H1 (cell line): ENCODE results near the gene LSM4. TPM values are rescaled to one million over a fixed set of nuclear protein-coding genes. Genes with fewer than 3 reads are reported as not detected.
A peak's percentile ranks its signal among the peaks of the same experiment; 100 is the strongest.

ENCODE experiments used
- CTCF ChIA-PET: fragments of 300-600 bp; sonication (Branson Sonifier 250); formaldehyde crosslinking; loops from one replicate; lab custom pipeline; 2021; ENCODE audit not compliant: partially characterized antibody; lab: Charles Lee
- POLR2A ChIA-PET: fragments of 300-600 bp; sonication (Branson Sonifier 250); formaldehyde crosslinking; loops from one replicate; lab custom pipeline; 2021; ENCODE audit warnings: inconsistent platforms; ENCODE audit not compliant: partially characterized antibody; lab: Charles Lee
- DNase-seq, 2 experiments: peaks; one replicate each; pipeline versions ENCODE4 v3.0.0 to v3.0.0-alpha.2; 2010 to 2022; ENCODE audit warnings: low spot score in 2 of 2, low read depth in 1 of 2, mixed read lengths in 1 of 2
- FAIRE-seq: peaks from 2 replicates; lab custom pipeline; 2011; peaks lifted over from hg19 to GRCh38; lab: Jason Lieb, UNC
- H2AFZ ChIP-seq: 2 replicates; pipeline ENCODE4 v1.8.1; 2012; ENCODE audit warnings: low read length, inconsistent platforms
- H2AK5ac ChIP-seq: 2 replicates; pipeline ENCODE4 v1.6.1; 2013; ENCODE audit warnings: low read depth, low read length
- H2BK120ac ChIP-seq: replicated peaks from 2 replicates; pipeline ENCODE3; 2013; ENCODE audit warnings: low read depth, low read length, inconsistent platforms
- H2BK12ac ChIP-seq: 2 replicates; pipeline ENCODE4 v1.6.1; 2013; ENCODE audit warnings: low read depth, low read length
- H2BK15ac ChIP-seq: 2 replicates; pipeline ENCODE4 v1.6.1; 2013; ENCODE audit warnings: low read length
- H2BK20ac ChIP-seq: 2 replicates; pipeline ENCODE4 v1.6.1; 2013; ENCODE audit warnings: low read length
- H2BK5ac ChIP-seq: 2 replicates; pipeline ENCODE4 v1.6.1; 2013; ENCODE audit warnings: low read depth, low read length
- H3K14ac ChIP-seq: 2 replicates; pipeline ENCODE4 v1.6.1; 2013; ENCODE audit warnings: inconsistent platforms; ENCODE audit not compliant: insufficient read length
- H3K18ac ChIP-seq: 2 replicates; pipeline ENCODE4 v1.6.1; 2013; ENCODE audit warnings: low read length; ENCODE audit errors: extremely low read depth
- H3K23ac ChIP-seq: 2 replicates; pipeline ENCODE4 v1.6.1; 2013; ENCODE audit warnings: inconsistent platforms; ENCODE audit not compliant: insufficient read length
- H3K23me2 ChIP-seq: 2 replicates; pipeline ENCODE4 v1.6.1; 2013; ENCODE audit warnings: low read depth, low read length
- H3K27ac ChIP-seq: 2 replicates; pipeline ENCODE4 v1.6.1; 2011; ENCODE audit warnings: low read depth, low read length, inconsistent platforms
- H3K27me3 ChIP-seq, 4 experiments: replicated peaks in 1 of 4; 1 replicate in 1 of 4; 2 replicates in 3 of 4; pipeline versions ENCODE4 v1.6.1 to v1.8.1; 2011 to 2013; ENCODE audit warnings: low read length in 3 of 4, mild to moderate bottlenecking in 3 of 4, inconsistent platforms in 2 of 4, mixed read lengths in 2 of 4, moderate library complexity in 1 of 4; ENCODE audit not compliant: control insufficient read depth in 3 of 4, insufficient read depth in 3 of 4; ENCODE audit errors: extremely low read depth in 1 of 4
- H3K36me3 ChIP-seq, 4 experiments: 2 replicates each; pipeline versions ENCODE4 v1.6.1 to v1.8.1; 2011 to 2013; ENCODE audit warnings: mild to moderate bottlenecking in 4 of 4, low read length in 3 of 4, moderate library complexity in 2 of 4, control low read depth in 1 of 4, inconsistent platforms in 1 of 4; ENCODE audit not compliant: insufficient read depth in 4 of 4, control insufficient read depth in 2 of 4
- H3K4ac ChIP-seq: replicated peaks from 2 replicates; pipeline ENCODE3; 2013; ENCODE audit warnings: low read length, low read depth, mixed read lengths, inconsistent platforms; ENCODE audit not compliant: insufficient read length
- H3K4me1 ChIP-seq, 4 experiments: replicated peaks in 1 of 4; 1 replicate in 1 of 4; 2 replicates in 3 of 4; pipeline versions ENCODE4 v1.6.1 to v1.8.1; 2011 to 2013; ENCODE audit warnings: low read length in 3 of 4, inconsistent platforms in 2 of 4, mixed read lengths in 1 of 4; ENCODE audit not compliant: insufficient read depth in 4 of 4, control insufficient read depth in 3 of 4
- H3K4me2 ChIP-seq, 2 experiments: 2 replicates each; pipeline versions ENCODE4 v1.6.1 to v1.8.1; 2011 to 2013; ENCODE audit warnings: low read depth in 2 of 2, low read length in 2 of 2, control low read depth in 1 of 2, inconsistent platforms in 1 of 2, mild to moderate bottlenecking in 1 of 2; ENCODE audit not compliant: insufficient read depth in 1 of 2
- H3K4me3 ChIP-seq, 4 experiments: fragments of 200-600, 300-600 bp in 1 of 4; sonication (generic), shearing (Covaris generic), sonication (Bioruptor Twin) in 1 of 4; 2 replicates each; pipeline versions ENCODE4 v1.5.1 to v1.8.1; 2011 to 2016; ENCODE audit warnings: low read length in 4 of 4, low read depth in 3 of 4, control low read depth in 2 of 4, inconsistent platforms in 2 of 4, mild to moderate bottlenecking in 2 of 4, mixed read lengths in 1 of 4, moderate library complexity in 1 of 4; ENCODE audit not compliant: insufficient read depth in 2 of 4; ENCODE audit errors: extremely low read depth in 1 of 4
- H3K56ac ChIP-seq: replicated peaks from 2 replicates; pipeline ENCODE3; 2013; ENCODE audit warnings: low read depth, mild to moderate bottlenecking, mixed read lengths, low read length, inconsistent platforms; ENCODE audit not compliant: insufficient read length
- H3K79me1 ChIP-seq: 2 replicates; pipeline ENCODE4 v1.6.1; 2013; ENCODE audit warnings: low read depth, low read length, control low read depth
- H3K79me2 ChIP-seq, 2 experiments: 2 replicates each; pipeline versions ENCODE4 v1.6.1 to v1.8.1; 2012 to 2013; ENCODE audit warnings: low read length in 2 of 2, mild to moderate bottlenecking in 2 of 2, inconsistent platforms in 1 of 2; ENCODE audit not compliant: insufficient read depth in 2 of 2, control insufficient read depth in 1 of 2
- H3K9ac ChIP-seq, 4 experiments: replicated peaks in 1 of 4; 1 replicate in 1 of 4; 2 replicates in 3 of 4; pipeline versions ENCODE4 v1.6.1 to v1.8.1; 2011 to 2013; ENCODE audit warnings: low read depth in 3 of 4, low read length in 3 of 4, control low read depth in 2 of 4, mild to moderate bottlenecking in 2 of 4, moderate library complexity in 2 of 4, inconsistent platforms in 1 of 4; ENCODE audit errors: extremely low read depth in 1 of 4
- H3K9me3 ChIP-seq, 2 experiments: 2 replicates each; pipeline versions ENCODE4 v1.6.1 to v1.8.1; 2012 to 2013; ENCODE audit warnings: mild to moderate bottlenecking in 2 of 2, moderate library complexity in 2 of 2, control low read depth in 1 of 2, inconsistent platforms in 1 of 2, low read depth in 1 of 2, low read length in 1 of 2, mixed read lengths in 1 of 2; ENCODE audit not compliant: insufficient read depth in 2 of 2
- H4K20me1 ChIP-seq, 2 experiments: replicated peaks in 1 of 2; 2 replicates each; pipeline versions ENCODE3 to v1.8.1; 2011 to 2013; ENCODE audit warnings: inconsistent platforms in 2 of 2, low read length in 2 of 2, mild to moderate bottlenecking in 1 of 2; ENCODE audit not compliant: insufficient read depth in 2 of 2, control insufficient read depth in 1 of 2
- H4K5ac ChIP-seq: 2 replicates; pipeline ENCODE4 v1.6.1; 2013; ENCODE audit warnings: low read length, low read depth, mixed read lengths, inconsistent platforms; ENCODE audit not compliant: insufficient read length
- H4K8ac ChIP-seq: 2 replicates; pipeline ENCODE4 v1.8.0; 2013; ENCODE audit warnings: mild to moderate bottlenecking, moderate library complexity, low read length, inconsistent platforms; ENCODE audit not compliant: insufficient read depth; ENCODE audit errors: extremely low read depth
- H4K91ac ChIP-seq: replicated peaks from 2 replicates; pipeline ENCODE3; 2013; ENCODE audit warnings: low read length, mixed read lengths, inconsistent platforms; ENCODE audit not compliant: insufficient read length
- ASH2L ChIP-seq: fragments of 200-600, 300-600 bp; sonication (generic); IDR thresholded peaks from one replicate; pipeline ENCODE4 v1.7.1; 2017; ENCODE audit warnings: low read length
- KDM1A ChIP-seq: fragments of 200-600, 300-600 bp; sonication (generic); IDR thresholded peaks from 2 replicates; pipeline ENCODE4 v1.7.1; 2016; ENCODE audit warnings: mild to moderate bottlenecking, low read length, borderline replicate concordance
- KDM4A ChIP-seq: IDR thresholded peaks from one replicate; pipeline ENCODE4 v1.7.1; 2012; ENCODE audit warnings: low read depth, mild to moderate bottlenecking, moderate library complexity, low read length, inconsistent platforms; ENCODE audit not compliant: severe bottlenecking
- SRF ChIP-seq: IDR thresholded peaks from 2 replicates; pipeline ENCODE4 v1.6.1; 2011; ENCODE audit warnings: mild to moderate bottlenecking, low read depth, low read length, moderate library complexity
- WGBS, 2 experiments: shearing (Covaris generic) in 1 of 2; methylation state at CpG; one replicate each; pipeline versions ENCODE4 v1.1.6 to v1.1.7; 2013 to 2015; ENCODE audit warnings: low lambda C conversion rate in 2 of 2, mixed read lengths in 2 of 2, inconsistent platforms in 1 of 2, low coverage in 1 of 2, missing lambda C conversion rate in 1 of 2; ENCODE audit not compliant: insufficient replicate concordance in 2 of 2, insufficient coverage in 1 of 2, insufficient read length in 1 of 2; ENCODE audit errors: extremely low coverage in 1 of 2, missing lambda C conversion rate in 1 of 2; 5-methylcytosine and 5-hydroxymethylcytosine counted together
- polyA plus RNA-seq, 7 experiments: library from polyadenylated mRNA; depleted of rRNA in 3 of 7; stranded (reverse) in 5 of 7; unstranded in 2 of 7; fragments of >200 nt in 5 of 7; fragments of 200-250 nt in 2 of 7; gene quantifications; 1 replicate in 5 of 7; 2 replicates in 1 of 7; 4 replicates in 1 of 7; pipeline versions ENCODE4 v1.2.1 to v1.2.3, GENCODE V29; 2011 to 2013; ENCODE audit warnings: missing spikeins in 2 of 7, mixed read lengths in 2 of 7
- total RNA-seq: library from RNA; stranded (reverse); fragmentation: NEBNext Ultra II Directional; extraction: Animal tissue kit (Norgen Biotek cat#: 25700); gene quantifications from 2 replicates; pipeline ENCODE4 v1.2.1, GENCODE V29; 2021

LSM4 gene
- total and polyA plus RNA-seq, 2 of the 8 experiments (the other 6 are each of a cell fraction or from before 2014, with no cell fraction given) = 302 to 319 TPM

- Histone ChIP-seq H2BK20ac (no peak overlapping the region), H3K56ac (no peak overlapping the region), H4K20me1 (no peaks in the 10 kb centered on the region), H3K36me3 (no peaks in the 10 kb centered on the region), H2BK5ac (0 out of 2 replicates have a peak overlapping the region, but pooled peaks have one; percentile 73), H3K4ac (peak overlapping the region; percentile 65), H3K4me1 (peaks cover 4 to 25% (median 16%) of the 10 kb centered on the region in 4 experiments), H3K27ac (no peak overlapping the region), H3K23me2 (peaks cover 18% of the 10 kb centered on the region), H3K79me2 (no peaks in the 10 kb centered on the region), H3K27me3 (peaks cover 0 to 6% (median 0%) of the 10 kb centered on the region in 4 experiments; a peak in 3 of 7 replicates), H3K4me3 (peak overlapping the region; percentile 7 to 52 (median 25); a peak in 5 of 8 replicates), H2BK12ac (peak overlapping the region; percentile 84; the same call in 1 of the 2 replicates), H3K23ac (no peak overlapping the region), H4K91ac (no peak overlapping the region), H3K9me3 (no peaks in the 10 kb centered on the region), H3K18ac (peak overlapping the region; percentile 13; the same call in 1 of the 2 replicates), H2AK5ac (0 out of 2 replicates have a peak overlapping the region, but pooled peaks have one; percentile 40), H4K8ac (no peak overlapping the region; the same call in 1 of the 2 replicates), H3K4me2 (peak overlapping the region; percentile 61 to 63), H4K5ac (no peak overlapping the region), H2BK15ac (no peak overlapping the region), H3K9ac (no peak overlapping the region), H3K14ac (no peak overlapping the region), H2AFZ (no peak overlapping the region), H3K79me1 (no peaks in the 10 kb centered on the region), H2BK120ac (no peak overlapping the region)
- ChIA-PET CTCF (interaction anchor here (1.7 to 2.3 kb wide), 3 partner anchors 9 to 42 kb away, joined by 6 to 15 read pairs (median 14); no protein-coding TSS in a partner anchor), POLR2A (interaction anchor here (0.5 to 2.3 kb wide), 6 partner anchors 9 to 108 kb away, joined by 3 to 12 read pairs (median 4); partner anchors contain the start of gene LSM4)
- TF ChIP-seq ASH2L (peak; percentile 1), KDM1A (peak; percentile 97), SRF (no peak), KDM4A (peak; percentile 23)
- DNase-seq (no peak), FAIRE-seq (no peak)
- 24% methylated on average over 21 of the region's 21 CpGs; no CpG with 5 or more reads in 1 of the 2 experiments for WGBS, 2 experiments
Measured at GRCh38 chr19:18286973-18287635, 35.8 kb downstream of the LSM4 start.
